IMR-90 (cell line): Measurements from ENCODE around the gene SSR1. TPM values are rescaled to one million over a fixed set of nuclear protein-coding genes. Genes with fewer than 3 reads are reported as not detected.

Experiments used
- ATAC-seq: fragments of 200-7000 bp; cut with Tn5 transposase; 2 replicates; pipeline ENCODE4 v1.9.1; 2020; ENCODE audit warnings: low read depth, mild to moderate bottlenecking, moderate library complexity
- BruUV-seq: library from RNA; stranded (reverse); fragments of 400-500 nt; replicated peaks from 2 replicates; lab custom pipeline; 2021; lab: Mats Ljungman, UMichigan
- CTCF ChIA-PET: fragments of 300-600 bp; formaldehyde crosslinking; extraction: SDS; loops from one replicate; lab custom pipeline; 2021; ENCODE audit warnings: antibody characterized with exemption; lab: Yijun Ruan, JAX
- POLR2A ChIA-PET: fragments of 300-600 bp; sonication (Branson Sonifier 250); formaldehyde crosslinking; loops from one replicate; lab custom pipeline; 2022; ENCODE audit warnings: antibody characterized with exemption; ENCODE audit not compliant: unreplicated experiment; lab: Charles Lee
- DNase-seq: peaks from one replicate; pipeline ENCODE4 v3.0.0; 2013
- H2AFZ ChIP-seq: replicated peaks from 2 replicates; pipeline ENCODE3; 2013; ENCODE audit warnings: low read length, mild to moderate bottlenecking; ENCODE audit not compliant: poor library complexity
- H2AK5ac ChIP-seq: 2 replicates; pipeline ENCODE4 v1.6.1; 2013; ENCODE audit warnings: low read depth, low read length, inconsistent platforms
- H2AK9ac ChIP-seq: replicated peaks from 2 replicates; pipeline ENCODE3; 2013; ENCODE audit warnings: mild to moderate bottlenecking, low read depth, low read length, moderate library complexity; ENCODE audit not compliant: poor library complexity
- H2BK120ac ChIP-seq: 2 replicates; pipeline ENCODE4 v1.6.1; 2013; ENCODE audit warnings: low read depth, low read length, inconsistent platforms
- H2BK15ac ChIP-seq: 3 replicates; pipeline ENCODE4 v1.6.1; 2013; ENCODE audit warnings: low read depth, low read length, inconsistent platforms
- H2BK20ac ChIP-seq: 2 replicates; pipeline ENCODE4 v1.6.1; 2013; ENCODE audit warnings: low read depth, mild to moderate bottlenecking, inconsistent platforms, low read length, moderate library complexity
- H2BK5ac ChIP-seq: 2 replicates; pipeline ENCODE4 v1.6.1; 2013; ENCODE audit warnings: mild to moderate bottlenecking, low read depth, low read length, inconsistent platforms; ENCODE audit not compliant: poor library complexity, severe bottlenecking
- H3K14ac ChIP-seq: replicated peaks from 2 replicates; pipeline ENCODE4 v1.6.1; 2013; ENCODE audit warnings: low read depth, low read length, inconsistent platforms
- H3K18ac ChIP-seq: 2 replicates; pipeline ENCODE4 v1.6.1; 2013; ENCODE audit warnings: low read depth, low read length, control low read depth
- H3K23ac ChIP-seq: 2 replicates; pipeline ENCODE4 v1.6.1; 2013; ENCODE audit warnings: low read depth, low read length, inconsistent platforms
- H3K27ac ChIP-seq: 2 replicates; pipeline ENCODE4 v1.5.1; 2013; ENCODE audit warnings: mild to moderate bottlenecking, control low read depth, low read length; ENCODE audit not compliant: insufficient read depth
- H3K27me3 ChIP-seq: 2 replicates; pipeline ENCODE4 v1.6.1; 2013; ENCODE audit warnings: low read length; ENCODE audit not compliant: control insufficient read depth, insufficient read depth
- H3K36me3 ChIP-seq: 2 replicates; pipeline ENCODE4 v1.6.1; 2013; ENCODE audit warnings: low read length, mixed read lengths; ENCODE audit not compliant: control insufficient read depth, insufficient read depth
- H3K4ac ChIP-seq: 2 replicates; pipeline ENCODE4 v1.6.1; 2013; ENCODE audit warnings: low read depth, low read length, inconsistent platforms
- H3K4me1 ChIP-seq: 2 replicates; pipeline ENCODE4 v1.6.1; 2013; ENCODE audit warnings: low read length, mixed read lengths; ENCODE audit not compliant: control insufficient read depth, insufficient read depth
- H3K4me2 ChIP-seq: 2 replicates; pipeline ENCODE4 v1.6.1; 2013; ENCODE audit warnings: low read depth, mild to moderate bottlenecking, control low read depth, low read length, moderate library complexity
- H3K4me3 ChIP-seq: 2 replicates; pipeline ENCODE4 v1.5.1; 2013; ENCODE audit warnings: low read depth, mild to moderate bottlenecking, control low read depth, low read length, moderate library complexity; ENCODE audit not compliant: insufficient read depth
- H3K56ac ChIP-seq: 2 replicates; pipeline ENCODE4 v1.6.1; 2013; ENCODE audit warnings: low read length, inconsistent platforms; ENCODE audit not compliant: insufficient read depth; ENCODE audit errors: extremely low read depth
- H3K79me1 ChIP-seq, 2 experiments: 2 replicates each; pipeline ENCODE4 v1.6.1; 2013; ENCODE audit warnings: low read length in 2 of 2, inconsistent platforms in 1 of 2, low read depth in 1 of 2
- H3K9ac ChIP-seq: 2 replicates; pipeline ENCODE4 v1.6.1; 2013; ENCODE audit warnings: low read depth, low read length, control low read depth
- H3K9me1 ChIP-seq: 2 replicates; pipeline ENCODE4 v1.6.1; 2013; ENCODE audit warnings: low read length, inconsistent platforms; ENCODE audit not compliant: insufficient read depth
- H3K9me3 ChIP-seq: 2 replicates; pipeline ENCODE4 v1.6.1; 2013; ENCODE audit warnings: low read length; ENCODE audit not compliant: control insufficient read depth, insufficient read depth
- H4K20me1 ChIP-seq: 2 replicates; pipeline ENCODE4 v1.6.1; 2013; ENCODE audit warnings: low read length, inconsistent platforms; ENCODE audit not compliant: insufficient read depth
- H4K5ac ChIP-seq: 2 replicates; pipeline ENCODE4 v1.6.1; 2013; ENCODE audit warnings: mild to moderate bottlenecking, low read depth, low read length, control low read depth
- H4K8ac ChIP-seq, 2 experiments: 2 replicates each; pipeline ENCODE4 v1.6.1; 2013; ENCODE audit warnings: low read depth in 2 of 2, low read length in 2 of 2, control low read depth in 1 of 2, inconsistent platforms in 1 of 2
- H4K91ac ChIP-seq: 2 replicates; pipeline ENCODE4 v1.6.1; 2013; ENCODE audit warnings: low read depth, low read length, inconsistent platforms; ENCODE audit not compliant: insufficient read depth
- CHD1 ChIP-seq: IDR thresholded peaks from 2 replicates; pipeline ENCODE4 v1.6.1; 2012; ENCODE audit warnings: low read depth, low read length, improper control_type of control experiment
- FOS ChIP-seq: fragments of 150-350 bp; IDR thresholded peaks from 2 replicates; pipeline ENCODE4 v1.6.1; 2016; ENCODE audit warnings: low read depth, low read length
- SMC3 ChIP-seq: fragments of 150-350 bp; IDR thresholded peaks from 2 replicates; pipeline ENCODE4 v1.6.1; 2016; ENCODE audit warnings: low read depth, mild to moderate bottlenecking, antibody characterized with exemption, low read length, moderate library complexity
- WGBS, 2 experiments: methylation state at CpG; one replicate each; pipeline versions ENCODE4 v1.1.5 to v1.1.7; 2013; ENCODE audit warnings: missing lambda C conversion rate in 2 of 2; ENCODE audit not compliant: insufficient read length in 1 of 2; ENCODE audit errors: extremely low coverage in 2 of 2; 5-methylcytosine and 5-hydroxymethylcytosine counted together
- dilution Hi-C: fragments of 300-500 bp; cut with HindIII; formaldehyde crosslinking; loops from one replicate; pipeline ENCODE4 v1.14.3; 2018; ENCODE audit warnings: low sequenced_read_pairs; ENCODE audit not compliant: unreplicated experiment
- in situ Hi-C: fragments of 300-500 bp; cut with MboI; formaldehyde crosslinking; loops from 3 replicates; pipeline ENCODE4 v1.14.3; 2019; ENCODE audit warnings: low sequenced_read_pairs, inconsistent platforms, mixed read lengths
- intact Hi-C: fragments of 100-400 bp; cut with micrococcal nuclease; formaldehyde crosslinking; loops from 2 replicates; pipeline ENCODE4 v1.10.0; 2022
- polyA plus RNA-seq, 3 experiments: library from polyadenylated mRNA; depleted of rRNA; stranded (reverse); fragments of >200 nt; gene quantifications; 2 replicates each; pipeline ENCODE4 v1.2.3, GENCODE V29; 2012; ENCODE audit warnings: low replicate concordance in 1 of 3
- total RNA-seq: library from RNA; depleted of rRNA; stranded (reverse); fragments of >200 nt; gene quantifications from 2 replicates; pipeline ENCODE4 v1.2.3, GENCODE V29; 2012
- TF ChIP-seq, protein P1 (sequence below): fragments of 150-350 bp; IDR thresholded peaks from 2 replicates; pipeline ENCODE4 v1.6.1; 2017; ENCODE audit warnings: mild to moderate bottlenecking, antibody characterized with exemption, low read length, low read depth

SSR1 gene
- total and polyA plus RNA-seq, 2 of the 4 experiments (the other 2 are of a cell fraction), result 110 to 120 TPM

DNA sequence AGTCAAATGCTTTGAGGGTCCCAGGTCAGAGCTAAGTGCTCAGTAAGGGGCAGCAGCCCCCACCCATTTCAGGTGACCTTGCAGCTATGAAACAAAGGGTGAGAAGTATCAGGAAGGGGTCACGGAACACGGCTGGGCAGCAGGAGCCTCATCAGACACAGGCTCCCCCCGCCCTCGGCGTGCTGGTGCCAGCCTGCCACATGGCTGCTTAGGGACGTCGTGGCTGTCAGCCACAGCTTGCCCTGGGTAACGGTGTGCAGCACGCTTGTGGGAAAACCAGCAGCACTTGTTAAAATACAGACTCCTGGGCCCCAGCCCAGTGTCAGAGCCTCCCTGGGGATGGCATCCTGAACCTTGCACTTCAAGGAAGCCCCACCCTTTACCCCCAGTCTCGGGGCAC, 39.3 kb downstream of the SSR1 start:
- no peak overlapping the region for H2AFZ ChIP-seq
- H4K20me1 ChIP-seq, result no peaks in the 10 kb centered on the region
- no peaks in the 10 kb centered on the region for H3K9me1 ChIP-seq
- dilution Hi-C loops (no loop called here), in situ Hi-C loops (no loop called here), intact Hi-C loops (no loop called here)
- no peaks in the 10 kb centered on the region for H3K79me1 ChIP-seq
- no peak overlapping the region for H3K14ac ChIP-seq
- no peak overlapping the region for H2BK120ac ChIP-seq
- H3K56ac ChIP-seq, result no peak overlapping the region
- no peaks in the 10 kb centered on the region for H3K9me3 ChIP-seq
- H3K9ac ChIP-seq, result no peak overlapping the region
- peak overlapping the region; percentile 72 for H2AK9ac ChIP-seq
- 70% methylated on average over 4 of the region's 10 CpGs; no CpG with 5 or more reads in 1 of the 2 experiments for whole genome bisulfite sequencing, 2 experiments
- no peak overlapping the region for H3K18ac ChIP-seq
- DNase-seq, result no peak
- no peak overlapping the region for H2BK5ac ChIP-seq
- H3K4ac ChIP-seq, result no peak overlapping the region
- no peak overlapping the region for H3K27ac ChIP-seq
- no peak overlapping the region for H4K8ac ChIP-seq
- ChIA-PET POLR2A (no interaction called here), CTCF (no interaction called here)
- H3K4me3 ChIP-seq, result no peak overlapping the region
- TF ChIP-seq, protein P1, sequence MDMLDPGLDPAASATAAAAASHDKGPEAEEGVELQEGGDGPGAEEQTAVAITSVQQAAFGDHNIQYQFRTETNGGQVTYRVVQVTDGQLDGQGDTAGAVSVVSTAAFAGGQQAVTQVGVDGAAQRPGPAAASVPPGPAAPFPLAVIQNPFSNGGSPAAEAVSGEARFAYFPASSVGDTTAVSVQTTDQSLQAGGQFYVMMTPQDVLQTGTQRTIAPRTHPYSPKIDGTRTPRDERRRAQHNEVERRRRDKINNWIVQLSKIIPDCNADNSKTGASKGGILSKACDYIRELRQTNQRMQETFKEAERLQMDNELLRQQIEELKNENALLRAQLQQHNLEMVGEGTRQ, result no peak
- TF ChIP-seq SMC3 (no peak), CHD1 (no peak), FOS (no peak)
- BruUV-seq, result no TSS peak
- H3K4me1 ChIP-seq, result no peaks in the 10 kb centered on the region; the same call in 1 of the 2 replicates
- no peak overlapping the region for H3K4me2 ChIP-seq
- no peaks in the 10 kb centered on the region for H3K27me3 ChIP-seq
- no peak for ATAC-seq
- no peak overlapping the region for H2BK15ac ChIP-seq
- no peak overlapping the region for H4K91ac ChIP-seq
- H3K36me3 ChIP-seq, result no peaks in the 10 kb centered on the region
- no peak overlapping the region for H2BK20ac ChIP-seq
- H4K5ac ChIP-seq, result no peak overlapping the region
- H3K23ac ChIP-seq, result no peak overlapping the region
- no peak overlapping the region for H2AK5ac ChIP-seq
